Activated B cell treated with CpG ODN at 0.5 μM for 24 hours (primary cell): ENCODE measurements around the gene MAP2K4. TPM values are rescaled to one million over a fixed set of nuclear protein-coding genes. Genes with fewer than 3 reads are reported as not detected.

ENCODE experiments used
- ATAC-seq: fragments of 200-7000 bp; cut with Tn5 transposase; one replicate; pipeline ENCODE4 v1.10.0; 2021; ENCODE audit warnings: low read depth, mild to moderate bottlenecking, moderate library complexity
- CTCF ChIA-PET: fragments of 350-600 bp; sonication (Branson Sonifier 250); formaldehyde crosslinking; loops from one replicate; lab custom pipeline; 2021; ENCODE audit warnings: antibody characterized with exemption; lab: Charles Lee
- POLR2A ChIA-PET: fragments of 350-600 bp; sonication (Branson Sonifier 250); formaldehyde crosslinking; loops from one replicate; lab custom pipeline; 2021; ENCODE audit warnings: antibody characterized with exemption; lab: Charles Lee
- DNase-seq: peaks from one replicate; pipeline ENCODE4 v3.0.0; 2022
- H3K27ac Mint-ChIP-seq: one replicate; pipeline ENCODE4 v1.8.0; 2020; ENCODE audit warnings: mixed read lengths
- H3K27me3 Mint-ChIP-seq: one replicate; pipeline ENCODE4 v1.8.0; 2021; ENCODE audit warnings: mixed read lengths
- H3K36me3 Mint-ChIP-seq: one replicate; pipeline ENCODE4 v1.8.0; 2021; ENCODE audit warnings: low read depth, mixed read lengths
- H3K4me1 Mint-ChIP-seq: one replicate; pipeline ENCODE4 v1.8.0; 2021; ENCODE audit warnings: mixed read lengths
- H3K4me3 Mint-ChIP-seq: one replicate; pipeline ENCODE4 v1.8.0; 2020; ENCODE audit warnings: mild to moderate bottlenecking, mixed read lengths
- H3K9me3 Mint-ChIP-seq: one replicate; pipeline ENCODE4 v1.8.0; 2020; ENCODE audit warnings: mixed read lengths
- CTCF ChIP-seq: fragments of 200-600 bp; IDR thresholded peaks from one replicate; pipeline ENCODE4 v1.8.0; 2022; ENCODE audit warnings: antibody characterized with exemption, mild to moderate bottlenecking
- intact Hi-C: fragments of 100-400 bp; cut with micrococcal nuclease; formaldehyde crosslinking; loops from one replicate; pipeline ENCODE4 v1.15.1; 2024
- total RNA-seq: library from RNA; stranded (reverse); gene quantifications from 2 replicates; pipeline ENCODE4 v1.2.3, GENCODE V29; 2022

Gene MAP2K4
- total RNA-seq, 1 donor from 2014 or later = 32.9 TPM

DNA sequence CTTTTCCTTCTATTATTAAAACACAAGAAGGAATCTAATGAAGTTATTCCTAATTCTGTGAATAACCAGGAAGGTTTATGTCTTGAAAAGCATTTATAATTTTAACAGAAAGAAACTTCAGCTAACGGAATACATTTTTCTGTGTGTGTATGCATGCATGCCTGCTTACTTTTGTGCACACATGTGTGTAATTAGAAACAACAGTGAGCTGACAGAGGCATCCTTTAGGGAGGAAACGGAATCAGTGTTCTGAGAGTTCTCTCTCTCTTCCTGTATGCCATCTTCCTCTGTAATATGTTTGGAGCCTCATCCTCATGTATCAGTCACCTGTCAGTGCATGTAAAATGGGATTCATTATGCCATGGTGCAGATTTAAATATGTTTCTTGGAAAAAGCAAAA, 107.0 kb downstream of the MAP2K4 start:
- POLR2A ChIA-PET = no interaction called here
- Mint-ChIP-seq H3K4me1 (no peaks in the 10 kb centered on the region), H3K27me3 (no peaks in the 10 kb centered on the region), H3K36me3 (peaks cover 89% of the 10 kb centered on the region), H3K4me3 (no peak overlapping the region), H3K27ac (no peak overlapping the region), H3K9me3 (peaks cover 7% of the 10 kb centered on the region)
- intact Hi-C loops = no loop called here
- CTCF ChIA-PET = no interaction called here
- ATAC-seq (no peak), DNase-seq (no peak)
- no peak for TF ChIP-seq CTCF

DNA sequence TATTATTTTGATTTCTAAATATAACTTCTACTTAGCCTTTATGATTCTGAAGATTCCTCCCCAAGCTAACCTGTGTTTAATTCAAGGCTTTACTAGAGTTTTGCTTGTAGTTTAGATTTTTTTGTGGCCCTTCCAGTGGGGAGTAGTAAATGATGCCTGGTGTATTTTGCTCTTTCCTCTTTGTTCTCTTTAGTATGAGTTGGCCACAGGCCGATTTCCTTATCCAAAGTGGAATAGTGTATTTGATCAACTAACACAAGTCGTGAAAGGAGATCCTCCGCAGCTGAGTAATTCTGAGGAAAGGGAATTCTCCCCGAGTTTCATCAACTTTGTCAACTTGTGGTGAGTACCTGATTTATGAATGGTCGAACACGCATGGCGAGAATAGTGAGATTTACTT, 108.3 kb downstream of the MAP2K4 start:
- ChIA-PET POLR2A (no interaction called here), CTCF (no interaction called here)
- no peaks in the 10 kb centered on the region for H3K4me1 Mint-ChIP-seq
- peaks cover 7% of the 10 kb centered on the region for H3K9me3 Mint-ChIP-seq
- no peaks in the 10 kb centered on the region for H3K27me3 Mint-ChIP-seq
- DNase-seq = no peak
- H3K27ac Mint-ChIP-seq = no peak overlapping the region
- no peak for TF ChIP-seq CTCF
- intact Hi-C loops = no loop called here
- H3K4me3 Mint-ChIP-seq = no peak overlapping the region
- no peak for ATAC-seq
- H3K36me3 Mint-ChIP-seq = peaks cover 87% of the 10 kb centered on the region

DNA sequence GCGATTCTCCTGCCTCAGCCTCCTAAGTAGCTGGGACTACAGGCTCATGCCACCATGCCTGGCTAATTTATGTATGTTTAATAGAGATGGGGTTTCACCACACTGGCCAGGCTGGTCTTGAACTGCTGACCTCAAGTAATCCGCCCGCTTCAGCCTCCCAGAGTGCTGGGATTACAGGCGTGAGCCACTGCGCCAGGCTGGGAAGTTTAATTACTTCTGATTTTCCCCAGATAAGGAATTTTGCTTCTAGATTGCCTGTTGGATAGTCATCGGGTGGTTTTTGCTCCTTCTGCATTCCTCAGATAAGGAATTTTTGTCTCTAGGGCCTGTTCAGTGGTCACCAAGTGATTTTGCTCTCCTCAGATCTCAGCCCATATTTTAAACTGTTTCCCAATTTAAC, 112.5 kb downstream of the MAP2K4 start:
- Mint-ChIP-seq H3K9me3 (peaks cover 3% of the 10 kb centered on the region), H3K27me3 (no peaks in the 10 kb centered on the region), H3K4me1 (no peaks in the 10 kb centered on the region), H3K36me3 (peaks cover 81% of the 10 kb centered on the region), H3K27ac (no peak overlapping the region), H3K4me3 (no peak overlapping the region)
- no peak for DNase-seq
- ChIA-PET CTCF (no interaction called here), POLR2A (no interaction called here)
- ATAC-seq = no peak
- intact Hi-C loops = no loop called here
- no peak for TF ChIP-seq CTCF

DNA sequence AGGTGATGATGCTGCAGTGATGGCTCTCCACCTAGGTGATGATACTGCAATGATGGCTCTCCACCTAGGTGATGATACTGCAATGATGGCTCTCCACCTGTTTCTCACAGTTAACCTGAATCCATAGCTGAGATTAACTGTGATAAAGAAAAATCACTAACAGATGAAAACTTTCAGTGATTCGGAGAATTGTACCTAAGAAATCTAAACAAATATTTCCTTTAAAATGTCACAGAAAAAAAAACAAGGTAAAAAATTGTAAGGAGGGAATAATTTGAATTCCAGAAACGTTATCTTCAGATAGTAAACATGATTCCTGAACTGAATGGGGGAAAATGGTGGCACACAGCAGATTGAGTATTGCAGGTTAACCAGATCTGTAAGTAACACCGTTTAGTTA, 113.4 kb downstream of the MAP2K4 start:
- Mint-ChIP-seq H3K4me3 (no peak overlapping the region), H3K4me1 (no peaks in the 10 kb centered on the region), H3K27me3 (no peaks in the 10 kb centered on the region), H3K9me3 (peaks cover 3% of the 10 kb centered on the region), H3K36me3 (peaks cover 81% of the 10 kb centered on the region), H3K27ac (no peak overlapping the region)
- CTCF ChIA-PET = interaction anchor here (1.2 kb wide), 1 partner anchor 869 kb away, joined by 3 read pairs; no protein-coding TSS in a partner anchor
- POLR2A ChIA-PET = no interaction called here
- intact Hi-C loops = no loop called here
- ATAC-seq = no peak
- no peak for TF ChIP-seq CTCF
- no peak for DNase-seq

- CTCF ChIA-PET = interaction anchor here (1.2 kb wide), 1 partner anchor 868 kb away, joined by 3 read pairs; no protein-coding TSS in a partner anchor
- Mint-ChIP-seq H3K4me1 (no peaks in the 10 kb centered on the region), H3K27me3 (no peaks in the 10 kb centered on the region), H3K36me3 (peaks cover 77% of the 10 kb centered on the region), H3K4me3 (no peak overlapping the region), H3K27ac (no peak overlapping the region), H3K9me3 (peaks cover 3% of the 10 kb centered on the region)
- intact Hi-C loops = no loop called here
- TF ChIP-seq CTCF = no peak
- ATAC-seq (no peak), DNase-seq (no peak)
- POLR2A ChIA-PET = no interaction called here
Measured at GRCh38 chr17:12134587-12134986, 113.9 kb downstream of the MAP2K4 start.
